ENCODE results near the gene LMO7.

- TF ChIP-seq, protein P1, sequence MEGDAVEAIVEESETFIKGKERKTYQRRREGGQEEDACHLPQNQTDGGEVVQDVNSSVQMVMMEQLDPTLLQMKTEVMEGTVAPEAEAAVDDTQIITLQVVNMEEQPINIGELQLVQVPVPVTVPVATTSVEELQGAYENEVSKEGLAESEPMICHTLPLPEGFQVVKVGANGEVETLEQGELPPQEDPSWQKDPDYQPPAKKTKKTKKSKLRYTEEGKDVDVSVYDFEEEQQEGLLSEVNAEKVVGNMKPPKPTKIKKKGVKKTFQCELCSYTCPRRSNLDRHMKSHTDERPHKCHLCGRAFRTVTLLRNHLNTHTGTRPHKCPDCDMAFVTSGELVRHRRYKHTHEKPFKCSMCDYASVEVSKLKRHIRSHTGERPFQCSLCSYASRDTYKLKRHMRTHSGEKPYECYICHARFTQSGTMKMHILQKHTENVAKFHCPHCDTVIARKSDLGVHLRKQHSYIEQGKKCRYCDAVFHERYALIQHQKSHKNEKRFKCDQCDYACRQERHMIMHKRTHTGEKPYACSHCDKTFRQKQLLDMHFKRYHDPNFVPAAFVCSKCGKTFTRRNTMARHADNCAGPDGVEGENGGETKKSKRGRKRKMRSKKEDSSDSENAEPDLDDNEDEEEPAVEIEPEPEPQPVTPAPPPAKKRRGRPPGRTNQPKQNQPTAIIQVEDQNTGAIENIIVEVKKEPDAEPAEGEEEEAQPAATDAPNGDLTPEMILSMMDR (IDR thresholded peaks at IDR 0.05): no peak
- TF ChIP-seq POLR2AphosphoS5 (IDR thresholded peaks at IDR 0.05): no peak
Observed at GRCh38 chr13:75647126-75647784, 11.1 kb downstream of the LMO7 start.

All from breast epithelium (tissue), 3 donors.